Activated naive CD8-positive, alpha-beta T cell treated with anti-CD3 and anti-CD28 coated beads, Interleukin-2, amount 50 U/mL, for 24 hours (primary cell): Measurements from ENCODE around the gene ALOX15B.
"Not testable (repeated sequence)": the region's sequence is repeated elsewhere in the genome, so short reads cannot be mapped to it uniquely, and the experiment has no call there.

Experiments
- ATAC-seq: fragments of 150-1000 bp; cut with Tn5 transposase; one replicate; pipeline ENCODE4 v1.10.0; 2021
- DNase-seq: peaks from one replicate; pipeline ENCODE4 v3.0.0; 2021
- H3K27ac Mint-ChIP-seq: one replicate; pipeline ENCODE4 v1.8.0; 2021; ENCODE audit warnings: mild to moderate bottlenecking, mixed read lengths
- H3K27me3 Mint-ChIP-seq: one replicate; pipeline ENCODE4 v1.8.0; 2021; ENCODE audit warnings: mixed read lengths
- H3K36me3 Mint-ChIP-seq: one replicate; pipeline ENCODE4 v1.8.0; 2021; ENCODE audit warnings: low read depth, mixed read lengths
- H3K4me1 Mint-ChIP-seq: one replicate; pipeline ENCODE4 v1.8.0; 2021; ENCODE audit warnings: mixed read lengths
- H3K4me3 Mint-ChIP-seq: one replicate; pipeline ENCODE4 v1.8.0; 2021; ENCODE audit warnings: mild to moderate bottlenecking, moderate library complexity, mixed read lengths
- H3K9me3 Mint-ChIP-seq: one replicate; pipeline ENCODE4 v1.8.0; 2021; ENCODE audit warnings: mixed read lengths

The ALOX15B gene

DNA sequence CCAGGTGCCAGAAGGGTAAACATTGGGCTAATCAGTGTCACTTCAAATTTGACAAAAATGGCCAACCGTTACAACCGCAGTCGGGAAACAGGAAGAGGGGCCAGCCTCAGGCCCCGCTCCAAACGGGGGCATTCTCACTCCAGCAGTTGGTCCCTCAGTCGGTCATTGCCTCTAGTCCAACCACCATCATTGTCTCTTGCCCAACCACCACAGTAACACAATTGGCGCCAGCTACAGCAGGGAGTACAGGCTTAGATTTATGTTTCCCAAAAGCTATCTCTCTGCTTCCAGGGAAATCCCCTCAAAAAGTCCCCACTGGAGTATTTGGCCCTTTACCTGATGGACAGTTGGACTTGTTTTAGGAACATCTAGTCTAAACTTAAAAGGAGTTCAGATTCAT lies 20.3 kb downstream of the ALOX15B start:
- peaks cover 57% of the 10 kb centered on the region for H3K27me3 Mint-ChIP-seq
- H3K36me3 Mint-ChIP-seq: no peaks in the 10 kb centered on the region
- DNase-seq (no peak), ATAC-seq (no peak)
- H3K4me1 Mint-ChIP-seq: peaks cover 28% of the 10 kb centered on the region
- no peak overlapping the region for H3K4me3 Mint-ChIP-seq
- no peaks in the 10 kb centered on the region for H3K9me3 Mint-ChIP-seq
- H3K27ac Mint-ChIP-seq: no peak overlapping the region

DNA sequence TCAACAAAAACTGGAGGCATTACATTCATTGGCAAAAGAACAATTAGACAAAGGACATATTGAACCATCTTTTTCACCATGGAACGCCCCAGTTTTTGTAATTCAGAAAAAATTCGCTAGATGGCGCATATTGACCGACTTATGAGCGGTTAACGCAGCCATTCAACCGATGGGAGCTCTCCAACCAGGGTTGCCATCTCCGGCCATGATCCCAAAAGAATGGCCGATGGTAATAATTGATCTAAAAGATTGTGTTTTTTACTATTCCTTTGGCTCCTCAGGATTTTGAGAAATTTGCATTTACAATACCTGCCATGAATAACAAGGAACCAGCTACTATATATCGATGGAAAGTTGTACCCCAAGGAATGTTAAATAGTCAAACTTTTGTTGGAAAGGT lies 21.4 kb downstream of the ALOX15B start:
- ATAC-seq: no peak
- H3K36me3 Mint-ChIP-seq: no peaks in the 10 kb centered on the region
- peaks cover 66% of the 10 kb centered on the region for H3K27me3 Mint-ChIP-seq
- H3K4me3 Mint-ChIP-seq: no peak overlapping the region
- H3K9me3 Mint-ChIP-seq: no peaks in the 10 kb centered on the region
- H3K4me1 Mint-ChIP-seq: peaks cover 27% of the 10 kb centered on the region
- peak; percentile 65 for DNase-seq
- H3K27ac Mint-ChIP-seq: no peak overlapping the region

DNA sequence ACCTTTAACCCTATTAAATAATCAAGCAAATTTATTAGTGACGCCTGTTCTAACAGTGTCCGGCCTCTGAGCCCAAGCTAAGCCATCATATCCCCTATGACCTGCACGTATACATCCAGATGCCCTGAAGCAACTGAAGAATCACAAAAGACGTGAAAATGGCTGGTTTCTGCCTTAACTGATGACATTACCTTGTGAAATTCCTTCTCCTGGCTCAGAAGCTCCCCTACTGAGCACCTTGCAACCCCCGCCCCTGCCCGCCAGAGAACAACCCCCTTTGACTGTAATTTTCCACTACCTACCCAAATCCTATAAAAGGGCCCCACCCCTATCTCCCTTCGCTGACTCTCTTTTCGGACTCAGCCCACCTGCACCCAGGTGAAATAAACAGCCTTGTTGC lies 23.0 kb downstream of the ALOX15B start:
- ATAC-seq, H3K36me3 Mint-ChIP-seq, DNase-seq, H3K9me3 Mint-ChIP-seq, H3K27ac Mint-ChIP-seq, H3K4me3 Mint-ChIP-seq: not testable (repeated sequence)
- peaks cover 74% of the 10 kb centered on the region for H3K27me3 Mint-ChIP-seq
- peaks cover 12% of the 10 kb centered on the region for H3K4me1 Mint-ChIP-seq

DNA sequence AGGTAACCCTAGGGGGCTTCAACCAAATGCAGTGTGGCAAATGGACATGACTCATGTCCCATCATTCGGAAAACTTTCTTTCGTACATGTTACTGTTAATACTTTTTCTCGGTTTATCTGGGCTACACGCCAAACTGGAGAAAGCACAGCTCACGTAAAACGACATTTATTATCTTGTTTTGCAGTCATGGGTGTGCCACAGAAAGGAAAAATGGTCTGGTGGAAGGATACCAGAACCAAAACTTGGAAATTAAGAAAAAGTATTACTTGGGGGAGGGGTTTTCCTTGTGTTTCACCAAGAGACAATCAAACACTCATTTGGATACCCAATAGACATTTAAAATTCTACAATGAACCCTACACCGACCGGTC lies 23.6 kb downstream of the ALOX15B start:
- Mint-ChIP-seq H3K4me3 (no peak overlapping the region), H3K36me3 (no peaks in the 10 kb centered on the region), H3K27ac (no peak overlapping the region), H3K9me3 (no peaks in the 10 kb centered on the region), H3K4me1 (peaks cover 6% of the 10 kb centered on the region), H3K27me3 (peaks cover 72% of the 10 kb centered on the region)
- ATAC-seq (no peak), DNase-seq (no peak)

DNA sequence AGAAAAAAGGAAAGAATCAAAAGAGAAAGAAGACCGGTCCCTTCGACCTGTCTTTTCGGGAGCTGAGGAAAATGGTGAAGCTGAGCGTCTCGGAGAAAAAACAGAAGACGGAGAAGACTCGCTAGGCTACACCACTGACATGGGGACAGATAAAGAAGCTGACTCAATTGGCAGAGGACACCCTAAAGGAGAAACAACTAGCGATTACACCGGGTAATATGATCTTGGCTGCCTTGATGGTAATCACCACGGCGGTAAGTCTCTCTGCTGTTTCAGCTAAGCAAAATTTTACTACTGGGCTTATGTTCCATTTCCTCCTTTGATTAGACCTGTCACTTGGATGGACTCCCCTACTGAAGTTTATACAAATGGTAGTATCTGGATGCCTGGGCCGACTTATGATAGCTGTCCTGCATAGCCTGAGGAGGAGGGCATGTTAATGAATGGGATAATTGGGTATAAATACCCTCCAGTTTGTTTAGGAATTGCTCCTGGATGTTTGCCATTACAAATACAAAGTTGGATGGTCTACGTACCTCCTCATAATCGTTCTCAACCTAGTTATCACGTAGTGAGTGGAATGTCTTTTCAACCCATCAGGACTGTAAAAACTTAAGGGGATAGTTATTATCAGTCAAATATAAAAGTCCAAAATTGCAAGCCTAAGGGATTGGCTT lies 24.1 kb downstream of the ALOX15B start:
- H3K27ac Mint-ChIP-seq: no peak overlapping the region
- peaks cover 3% of the 10 kb centered on the region for H3K4me1 Mint-ChIP-seq
- ATAC-seq (no peak), DNase-seq (no peak)
- H3K36me3 Mint-ChIP-seq: no peaks in the 10 kb centered on the region
- H3K4me3 Mint-ChIP-seq: no peak overlapping the region
- peaks cover 66% of the 10 kb centered on the region for H3K27me3 Mint-ChIP-seq
- H3K9me3 Mint-ChIP-seq: no peaks in the 10 kb centered on the region

DNA sequence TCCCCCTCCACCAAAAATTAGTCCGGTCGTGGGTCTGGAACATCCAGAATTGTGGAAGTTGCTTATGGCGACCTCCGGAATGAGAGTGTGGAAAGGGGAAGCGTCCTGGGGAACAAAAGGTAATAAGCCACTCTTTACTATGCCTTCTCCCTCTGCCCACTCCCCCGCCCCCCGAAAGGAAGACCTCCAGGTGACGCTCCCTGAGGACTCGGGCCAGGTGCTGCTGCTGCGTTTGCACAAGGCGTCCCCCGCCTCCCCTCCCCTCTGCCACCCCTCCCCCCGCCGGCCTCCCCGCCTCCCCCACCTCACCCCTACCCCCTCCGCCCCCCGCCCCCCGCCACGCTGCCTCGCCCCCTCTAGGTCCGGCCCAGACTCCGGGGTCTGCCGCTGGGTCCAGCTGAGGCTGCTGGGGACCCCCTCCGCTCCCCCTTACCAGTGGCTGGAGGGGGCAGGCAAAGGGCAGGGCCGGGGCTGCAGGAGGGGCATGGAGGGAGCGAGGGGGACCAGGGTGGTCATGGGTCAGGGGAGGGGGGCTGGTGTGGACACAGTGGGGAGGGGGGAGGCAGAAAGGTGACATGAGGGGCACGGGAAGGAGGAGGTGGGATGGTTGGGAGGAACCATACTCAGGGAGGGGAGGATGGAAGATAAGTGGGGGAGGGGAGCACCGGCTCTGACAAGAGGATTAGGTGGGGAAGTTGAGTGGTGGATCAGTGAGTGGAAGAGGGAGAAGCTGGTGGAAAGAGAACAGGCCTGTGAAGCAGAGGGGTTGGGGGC lies 25.1 kb downstream of the ALOX15B start:
- Mint-ChIP-seq H3K27me3 (peaks cover 61% of the 10 kb centered on the region), H3K27ac (no peak overlapping the region), H3K4me3 (no peak overlapping the region), H3K36me3 (no peaks in the 10 kb centered on the region), H3K4me1 (no peaks in the 10 kb centered on the region), H3K9me3 (no peaks in the 10 kb centered on the region)
- ATAC-seq: no peak
- no peak for DNase-seq

DNA sequence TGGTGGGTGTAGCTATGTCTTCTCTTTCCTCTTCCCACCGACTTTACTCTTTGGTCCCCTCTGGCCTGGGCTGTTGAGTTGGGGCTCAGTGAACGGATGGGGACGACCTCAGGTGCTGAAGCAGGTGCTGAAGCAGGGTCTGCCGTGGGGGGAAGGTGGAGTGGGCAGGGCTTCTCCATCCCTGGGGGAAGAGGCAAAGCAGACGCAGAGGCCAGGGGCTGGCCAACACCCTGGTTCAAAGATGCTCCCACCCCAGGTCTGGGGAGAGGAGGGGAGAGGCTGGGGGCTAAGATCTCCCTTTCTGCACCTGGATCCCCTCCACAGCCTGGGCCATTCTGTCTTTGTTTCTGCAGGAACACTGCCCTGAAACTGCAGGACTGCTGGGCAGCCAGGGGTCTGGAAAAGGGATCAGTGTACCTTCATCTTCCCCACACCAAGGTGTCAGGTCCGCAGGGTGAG lies 25.7 kb downstream of the ALOX15B start:
- Mint-ChIP-seq H3K27me3 (peaks cover 55% of the 10 kb centered on the region), H3K9me3 (no peaks in the 10 kb centered on the region), H3K36me3 (no peaks in the 10 kb centered on the region), H3K4me1 (no peaks in the 10 kb centered on the region), H3K4me3 (no peak overlapping the region), H3K27ac (no peak overlapping the region)
- no peak for ATAC-seq
- DNase-seq: no peak

DNA sequence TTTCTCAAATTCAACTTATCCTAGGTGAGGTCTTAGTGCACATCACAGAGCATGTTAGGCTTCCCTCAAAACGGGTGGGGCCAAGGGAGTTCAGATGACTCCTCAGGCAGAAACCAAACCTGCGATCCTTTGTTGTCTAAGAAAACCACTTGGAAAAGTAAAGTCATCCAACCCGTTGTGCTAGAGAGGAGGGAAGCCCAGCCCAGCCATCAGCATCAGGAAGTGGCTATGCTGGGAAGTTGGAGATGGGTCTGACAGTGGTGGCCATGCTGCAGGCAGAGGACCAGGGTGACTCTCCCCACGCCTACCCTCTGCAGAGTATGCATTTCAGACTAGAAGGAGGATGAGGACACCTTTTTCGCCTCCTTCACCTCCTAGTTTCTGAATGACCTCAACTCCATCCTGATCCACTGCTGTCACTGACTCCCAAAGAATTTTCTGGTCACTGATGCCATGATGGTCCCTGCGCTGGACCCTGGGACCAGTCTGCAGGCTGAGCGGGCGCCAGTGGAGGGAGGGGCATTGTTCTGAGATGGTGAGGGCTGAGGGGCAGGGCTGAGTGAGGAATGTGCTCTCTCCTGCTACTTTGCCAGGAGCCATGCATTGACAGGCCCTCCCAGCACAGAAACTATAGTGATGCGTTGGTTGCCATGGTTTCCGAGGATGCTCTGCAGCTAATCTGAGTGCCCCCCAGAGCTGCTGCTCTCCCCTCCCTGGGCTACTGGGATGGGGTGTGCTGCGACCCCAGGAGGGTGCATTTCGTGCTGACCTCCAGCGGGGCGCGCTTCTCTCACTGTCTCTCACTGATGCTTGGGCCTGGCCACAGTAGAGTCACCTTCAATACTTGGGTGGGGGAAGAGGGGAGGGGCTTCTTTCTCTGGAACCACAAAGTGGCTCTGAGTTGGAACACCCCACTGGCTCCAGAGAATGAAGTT lies 28.2 kb downstream of the ALOX15B start:
- no peaks in the 10 kb centered on the region for H3K36me3 Mint-ChIP-seq
- H3K4me3 Mint-ChIP-seq: no peak overlapping the region
- ATAC-seq (no peak), DNase-seq (no peak)
- no peak overlapping the region for H3K27ac Mint-ChIP-seq
- H3K4me1 Mint-ChIP-seq: no peaks in the 10 kb centered on the region
- H3K9me3 Mint-ChIP-seq: no peaks in the 10 kb centered on the region
- H3K27me3 Mint-ChIP-seq: peaks cover 52% of the 10 kb centered on the region

DNA sequence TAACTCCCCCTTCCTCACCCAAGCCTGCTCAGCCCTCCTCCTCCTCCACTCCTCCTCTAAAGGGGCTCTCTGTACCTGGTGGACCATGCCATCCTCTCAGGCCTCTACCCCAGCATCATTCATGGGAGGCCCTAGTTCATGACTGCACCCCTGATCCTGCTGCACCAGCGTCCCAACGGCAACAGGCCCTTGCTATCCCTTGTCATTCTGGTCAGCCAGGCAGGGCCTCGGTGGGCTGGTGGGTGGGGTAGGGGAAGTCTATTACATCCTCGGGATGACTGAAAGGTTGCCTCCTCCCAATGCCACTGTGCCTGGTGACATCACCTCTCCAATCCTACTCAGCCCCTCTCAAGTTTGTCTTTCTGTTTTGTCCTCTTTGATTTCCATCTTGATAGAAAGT lies 28.9 kb downstream of the ALOX15B start:
- ATAC-seq (no peak), DNase-seq (no peak)
- Mint-ChIP-seq H3K36me3 (no peaks in the 10 kb centered on the region), H3K27ac (no peak overlapping the region), H3K4me3 (no peak overlapping the region), H3K4me1 (peaks cover 4% of the 10 kb centered on the region), H3K27me3 (peaks cover 49% of the 10 kb centered on the region), H3K9me3 (no peaks in the 10 kb centered on the region)

DNA sequence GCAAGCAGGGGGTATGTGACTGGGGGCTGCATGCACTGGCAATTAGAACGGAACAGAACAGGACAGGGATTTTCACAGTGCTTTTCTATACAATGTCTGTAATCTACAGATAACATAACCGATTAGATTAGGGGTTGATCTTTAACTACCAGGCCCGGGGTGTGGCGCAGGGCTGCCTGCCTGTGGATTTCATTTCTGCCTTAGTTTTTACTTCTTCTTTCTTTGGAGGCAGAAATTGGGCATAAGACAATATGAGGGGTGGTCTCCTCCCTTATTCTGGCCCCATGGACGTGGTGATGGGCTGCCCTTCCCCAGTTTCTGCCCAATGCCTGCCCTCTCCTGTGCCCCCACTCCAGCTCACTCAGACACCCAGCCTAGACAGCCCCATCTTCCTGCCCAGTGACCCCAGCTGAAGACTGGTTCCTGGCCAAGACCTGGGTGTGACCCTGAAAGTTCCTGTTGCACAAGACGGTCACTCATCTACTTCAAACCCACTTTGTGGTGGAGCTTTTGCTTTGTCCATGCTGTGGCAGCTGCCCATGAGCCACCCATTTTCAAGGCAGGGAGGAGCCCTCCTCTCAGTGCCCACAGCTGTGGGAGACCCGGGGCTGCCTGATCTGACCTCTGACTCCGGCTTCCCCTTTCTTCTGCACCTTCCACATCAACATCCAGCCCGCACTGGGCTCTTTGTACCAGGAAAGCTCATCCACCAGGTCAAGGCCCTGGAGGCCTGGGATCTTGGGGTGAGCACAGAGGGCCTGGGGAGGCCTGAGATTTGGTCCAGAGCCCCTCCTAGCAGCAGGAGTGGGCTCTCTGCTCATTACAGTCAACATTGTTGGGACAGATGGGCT lies 30.1 kb downstream of the ALOX15B start:
- H3K36me3 Mint-ChIP-seq: no peaks in the 10 kb centered on the region
- peaks cover 49% of the 10 kb centered on the region for H3K27me3 Mint-ChIP-seq
- H3K4me1 Mint-ChIP-seq: peaks cover 13% of the 10 kb centered on the region
- no peak overlapping the region for H3K27ac Mint-ChIP-seq
- no peak overlapping the region for H3K4me3 Mint-ChIP-seq
- DNase-seq: no peak
- no peaks in the 10 kb centered on the region for H3K9me3 Mint-ChIP-seq
- ATAC-seq: no peak

DNA sequence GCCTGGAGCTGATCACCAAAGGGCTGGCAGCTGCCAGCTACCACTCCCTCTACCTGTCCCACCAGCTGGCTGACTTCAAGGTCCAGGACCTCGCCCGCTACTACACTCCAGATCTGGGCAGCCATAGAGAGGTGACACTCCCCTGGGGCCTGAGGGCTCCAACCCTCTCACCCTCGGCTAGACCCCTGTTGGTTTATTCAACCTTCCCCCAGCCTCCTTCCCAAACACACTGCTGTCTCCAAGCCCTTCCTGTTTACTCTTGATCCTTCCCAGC lies 30.7 kb downstream of the ALOX15B start:
- Mint-ChIP-seq H3K27ac (no peak overlapping the region), H3K36me3 (no peaks in the 10 kb centered on the region), H3K9me3 (no peaks in the 10 kb centered on the region), H3K27me3 (peaks cover 51% of the 10 kb centered on the region), H3K4me3 (no peak overlapping the region), H3K4me1 (peaks cover 15% of the 10 kb centered on the region)
- ATAC-seq (no peak), DNase-seq (no peak)

DNA sequence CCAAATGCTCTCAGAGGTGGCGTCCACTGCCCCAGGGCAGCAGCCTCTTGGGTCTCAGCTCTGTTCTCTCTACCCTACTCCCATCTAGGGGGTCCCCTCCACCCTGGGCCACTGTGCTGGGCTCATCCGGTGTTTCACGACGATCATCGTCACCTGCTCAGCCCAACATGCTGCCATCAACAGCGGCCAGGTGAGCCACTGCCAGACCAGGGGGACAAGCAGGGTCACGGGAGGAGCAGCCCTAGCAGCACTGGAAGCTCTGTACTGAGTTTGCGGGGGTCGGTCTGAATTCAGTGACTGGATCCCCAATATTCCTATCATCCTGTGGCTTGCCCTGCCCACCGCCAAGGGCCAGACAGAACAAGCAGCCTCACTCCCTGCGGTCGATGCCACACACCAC lies 32.6 kb downstream of the ALOX15B start:
- ATAC-seq (no peak), DNase-seq (no peak)
- Mint-ChIP-seq H3K4me3 (no peak overlapping the region), H3K36me3 (no peaks in the 10 kb centered on the region), H3K9me3 (no peaks in the 10 kb centered on the region), H3K4me1 (peaks cover 15% of the 10 kb centered on the region), H3K27ac (no peak overlapping the region), H3K27me3 (peaks cover 44% of the 10 kb centered on the region)

DNA sequence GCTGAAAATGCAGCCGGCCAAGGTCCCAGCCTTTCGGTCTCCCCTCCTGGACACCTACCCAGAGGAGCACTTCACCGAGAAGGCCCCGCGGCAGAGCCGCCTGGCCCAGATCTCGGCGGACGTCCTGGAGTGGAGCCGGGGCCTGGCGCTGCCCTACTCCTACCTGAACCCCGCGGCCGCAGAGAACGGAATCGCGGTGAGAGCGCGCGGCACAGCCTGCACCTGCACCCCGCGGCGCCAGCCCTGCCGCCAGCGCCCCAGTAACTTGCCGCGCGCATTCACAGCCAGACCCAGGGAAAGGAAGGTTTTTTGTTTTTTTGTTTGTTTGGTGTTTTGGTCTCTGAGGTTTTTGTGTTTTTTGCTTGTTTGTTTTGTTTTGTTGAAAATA lies 33.5 kb downstream of the ALOX15B start:
- H3K4me1 Mint-ChIP-seq: peaks cover 15% of the 10 kb centered on the region
- H3K27ac Mint-ChIP-seq: no peak overlapping the region

More for the DNA sequence above, 33.5 kb downstream of the ALOX15B start:
- Mint-ChIP-seq H3K36me3 (no peaks in the 10 kb centered on the region), H3K27me3 (peaks cover 44% of the 10 kb centered on the region), H3K9me3 (no peaks in the 10 kb centered on the region), H3K4me3 (peak overlapping the region; percentile 47)
- no peak for DNase-seq
- no peak for ATAC-seq
